GM21526 (cell line): Measurements from ENCODE around the gene FBXO38.
"Not testable (repeated sequence)": the region's sequence is repeated elsewhere in the genome, so short reads cannot be mapped to it uniquely, and the experiment has no call there.

ENCODE experiments used
- ATAC-seq: cut with Tn5 transposase; IDR thresholded peaks from one replicate; pipeline ENCODE4 v1.9.1; 2021; ENCODE audit warnings: moderate library complexity; ENCODE audit not compliant: unreplicated experiment, low FRiP score

The FBXO38 gene

GRCh38 chr5:148468746-148469145 lies 85.0 kb downstream of the FBXO38 start:
- ATAC-seq = not testable (repeated sequence)

GRCh38 chr5:148469501-148469935 lies 85.8 kb downstream of the FBXO38 start:
- ATAC-seq = no peak

- ATAC-seq = no peak
Measured at GRCh38 chr5:148471379-148471778, 87.6 kb downstream of the FBXO38 start.

GRCh38 chr5:148474025-148474511 lies 90.3 kb downstream of the FBXO38 start:
- ATAC-seq = no peak

GRCh38 chr5:148476302-148476701 lies 92.5 kb downstream of the FBXO38 start:
- no peak for ATAC-seq

- ATAC-seq = no peak
Measured at GRCh38 chr5:148477429-148477828, 93.7 kb downstream of the FBXO38 start.

GRCh38 chr5:148482196-148482595 lies 98.4 kb downstream of the FBXO38 start:
- ATAC-seq = no peak

GRCh38 chr5:148482697-148483462 lies 99.1 kb downstream of the FBXO38 start:
- ATAC-seq = peak; percentile 92

GRCh38 chr5:148483750-148484149 lies 100.0 kb downstream of the FBXO38 start:
- no peak for ATAC-seq

- no peak for ATAC-seq
Measured at GRCh38 chr5:148484651-148485050, 100.9 kb downstream of the FBXO38 start.

GRCh38 chr5:148486456-148486855 lies 102.7 kb downstream of the FBXO38 start:
- ATAC-seq = no peak

- ATAC-seq = no peak
Measured at GRCh38 chr5:148488757-148489156, 105.0 kb downstream of the FBXO38 start.

- ATAC-seq = no peak
Measured at GRCh38 chr5:148491015-148491792, 107.4 kb downstream of the FBXO38 start.

- ATAC-seq = no peak
Measured at GRCh38 chr5:148491793-148492184, 108.0 kb downstream of the FBXO38 start.

GRCh38 chr5:148492351-148492750 lies 108.6 kb downstream of the FBXO38 start:
- ATAC-seq = no peak
